Measurements from ENCODE around the gene ITGAE. TPM values are rescaled to one million over a fixed set of nuclear protein-coding genes. Genes with fewer than 3 reads are reported as not detected.

Gene ITGAE
- total and polyA plus RNA-seq, 2 experiments from 2014 or later: 11.7 to 44.9 TPM

DNA sequence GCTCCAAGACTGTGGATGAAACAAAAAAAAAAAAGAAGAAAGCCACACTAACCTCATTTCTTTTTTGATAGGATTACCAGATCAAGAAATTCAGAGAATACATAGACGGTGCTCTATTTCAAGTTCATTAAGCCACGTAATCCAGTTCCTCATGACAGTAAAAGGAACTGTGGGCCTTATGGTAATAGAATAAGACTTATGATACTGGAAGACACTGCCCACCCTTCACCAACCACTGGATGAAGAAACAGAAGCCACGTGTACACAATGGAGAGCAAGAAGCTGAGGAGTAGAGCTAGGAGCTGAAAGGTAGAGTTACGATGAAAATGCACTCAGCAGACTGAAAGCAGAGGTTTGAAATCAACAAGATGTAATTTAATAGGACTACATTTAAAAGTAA is 33.8 kb upstream of the ITGAE start:
- no peaks in the 10 kb centered on the region for H3K9me3 Mint-ChIP-seq
- Histone ChIP-seq H3K4me1 (ENCODE audit: insufficient read depth) (no peaks in the 10 kb centered on the region), H3K27me3 (ENCODE audit: insufficient read depth) (no peaks in the 10 kb centered on the region), H2AFZ (no peak overlapping the region), H3K36me3 (ENCODE audit: insufficient read depth) (peaks cover 22% of the 10 kb centered on the region), H3K4me2 (no peak overlapping the region), H3K4me3 (no peak overlapping the region), H3K27ac (ENCODE audit: low read depth) (no peak overlapping the region), H4K20me1 (replicated peaks; ENCODE audit: insufficient read depth) (peaks cover 39% of the 10 kb centered on the region), H3F3A (replicated peaks; ENCODE audit: low read depth) (no peaks in the 10 kb centered on the region), H3K9me2 (ENCODE audit: insufficient read depth) (no peaks in the 10 kb centered on the region), H3K79me2 (replicated peaks; ENCODE audit: insufficient read depth) (peaks cover 91% of the 10 kb centered on the region)
- ATAC-seq: no peak
- H3K27me3 Mint-ChIP-seq (ENCODE audit: insufficient read depth, low read depth, poor library complexity): peaks cover 1% of the 10 kb centered on the region
- no peak overlapping the region for H3K4me3 Mint-ChIP-seq
- DNase-seq (ENCODE audit: low spot score): no peak
- TF ChIP-seq EZH2 (IDR thresholded peaks at IDR 0.05; ENCODE audit: low read depth, unreplicated experiment) (no peak), ETS1 (IDR thresholded peaks at IDR 0.05) (no peak), POLR2AphosphoS5 (IDR thresholded peaks at IDR 0.05; ENCODE audit: low read depth) (no peak)
- H3K27ac Mint-ChIP-seq: no peak overlapping the region
- peaks cover 46% of the 10 kb centered on the region for H3K36me3 Mint-ChIP-seq (ENCODE audit: low read depth)
- H3K4me1 Mint-ChIP-seq: no peaks in the 10 kb centered on the region

- Histone ChIP-seq H3K36me3 (ENCODE audit: insufficient read depth) (peaks cover 21% of the 10 kb centered on the region), H3K4me2 (no peak overlapping the region), H3K27me3 (ENCODE audit: insufficient read depth) (no peaks in the 10 kb centered on the region), H3K9me2 (ENCODE audit: insufficient read depth) (no peaks in the 10 kb centered on the region), H3K27ac (ENCODE audit: low read depth) (no peak overlapping the region), H2AFZ (no peak overlapping the region), H3F3A (replicated peaks; ENCODE audit: low read depth) (no peaks in the 10 kb centered on the region; the same call in 1 of the 2 replicates), H3K4me1 (ENCODE audit: insufficient read depth) (no peaks in the 10 kb centered on the region), H3K79me2 (replicated peaks; ENCODE audit: insufficient read depth) (peaks cover 45% of the 10 kb centered on the region), H4K20me1 (replicated peaks; ENCODE audit: insufficient read depth) (peaks cover 19% of the 10 kb centered on the region), H3K4me3 (no peak overlapping the region)
- no peaks in the 10 kb centered on the region for H3K4me1 Mint-ChIP-seq
- H3K27me3 Mint-ChIP-seq (ENCODE audit: insufficient read depth, low read depth, poor library complexity): no peaks in the 10 kb centered on the region
- DNase-seq (ENCODE audit: low spot score) (no peak), ATAC-seq (no peak)
- no peak overlapping the region for H3K27ac Mint-ChIP-seq
- peaks cover 60% of the 10 kb centered on the region for H3K36me3 Mint-ChIP-seq (ENCODE audit: low read depth)
- no peak overlapping the region for H3K4me3 Mint-ChIP-seq
- no peaks in the 10 kb centered on the region; the same call in 2 of the 3 replicates for H3K9me3 Mint-ChIP-seq
- TF ChIP-seq POLR2AphosphoS5 (IDR thresholded peaks at IDR 0.05; ENCODE audit: low read depth) (no peak), EZH2phosphoT487 (IDR thresholded peaks at IDR 0.05; ENCODE audit: unreplicated experiment) (no peak), EZH2 (IDR thresholded peaks at IDR 0.05; ENCODE audit: low read depth, unreplicated experiment) (no peak), CTCF (conservative IDR thresholded peaks at IDR 0.05; ENCODE audit: low read depth in 2 of 2) (no peak), ETS1 (IDR thresholded peaks at IDR 0.05) (no peak), NANOG (IDR thresholded peaks at IDR 0.05; ENCODE audit: borderline replicate concordance) (no peak)
- TF ChIP-seq, protein P1, sequence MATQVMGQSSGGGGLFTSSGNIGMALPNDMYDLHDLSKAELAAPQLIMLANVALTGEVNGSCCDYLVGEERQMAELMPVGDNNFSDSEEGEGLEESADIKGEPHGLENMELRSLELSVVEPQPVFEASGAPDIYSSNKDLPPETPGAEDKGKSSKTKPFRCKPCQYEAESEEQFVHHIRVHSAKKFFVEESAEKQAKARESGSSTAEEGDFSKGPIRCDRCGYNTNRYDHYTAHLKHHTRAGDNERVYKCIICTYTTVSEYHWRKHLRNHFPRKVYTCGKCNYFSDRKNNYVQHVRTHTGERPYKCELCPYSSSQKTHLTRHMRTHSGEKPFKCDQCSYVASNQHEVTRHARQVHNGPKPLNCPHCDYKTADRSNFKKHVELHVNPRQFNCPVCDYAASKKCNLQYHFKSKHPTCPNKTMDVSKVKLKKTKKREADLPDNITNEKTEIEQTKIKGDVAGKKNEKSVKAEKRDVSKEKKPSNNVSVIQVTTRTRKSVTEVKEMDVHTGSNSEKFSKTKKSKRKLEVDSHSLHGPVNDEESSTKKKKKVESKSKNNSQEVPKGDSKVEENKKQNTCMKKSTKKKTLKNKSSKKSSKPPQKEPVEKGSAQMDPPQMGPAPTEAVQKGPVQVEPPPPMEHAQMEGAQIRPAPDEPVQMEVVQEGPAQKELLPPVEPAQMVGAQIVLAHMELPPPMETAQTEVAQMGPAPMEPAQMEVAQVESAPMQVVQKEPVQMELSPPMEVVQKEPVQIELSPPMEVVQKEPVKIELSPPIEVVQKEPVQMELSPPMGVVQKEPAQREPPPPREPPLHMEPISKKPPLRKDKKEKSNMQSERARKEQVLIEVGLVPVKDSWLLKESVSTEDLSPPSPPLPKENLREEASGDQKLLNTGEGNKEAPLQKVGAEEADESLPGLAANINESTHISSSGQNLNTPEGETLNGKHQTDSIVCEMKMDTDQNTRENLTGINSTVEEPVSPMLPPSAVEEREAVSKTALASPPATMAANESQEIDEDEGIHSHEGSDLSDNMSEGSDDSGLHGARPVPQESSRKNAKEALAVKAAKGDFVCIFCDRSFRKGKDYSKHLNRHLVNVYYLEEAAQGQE (IDR thresholded peaks at IDR 0.05; ENCODE audit: unreplicated experiment): no peak
Measured at GRCh38 chr17:3828852-3829232, 27.9 kb upstream of the ITGAE start.

Measured in GM23338 (cell line).